ENCODE results near the gene BRD7. TPM values are rescaled to one million over a fixed set of nuclear protein-coding genes. Genes with fewer than 3 reads are reported as not detected.

Gene BRD7
- total and polyA plus RNA-seq, 10 of the 15 experiments (the other 5 are each of a cell fraction or from before 2014, with no cell fraction given) = 16.9 to 74.7 (median 52.0) TPM

GRCh38 chr16:50282010-50282538 is 86.7 kb downstream of the BRD7 start (continued):
- TF ChIP-seq CEBPZ (IDR thresholded peaks at IDR 0.05; ENCODE audit: low read depth, low read length) (no peak), RAD21 (IDR thresholded peaks at IDR 0.05; ENCODE audit: insufficient read depth, low read depth, low read length) (peak; percentile 28; the same call in 1 of the 2 replicates), YBX1 (IDR thresholded peaks at IDR 0.05) (no peak), HDAC2 (IDR thresholded peaks at IDR 0.05) (no peak), SUPT20H (IDR thresholded peaks at IDR 0.05; ENCODE audit: borderline replicate concordance, control insufficient read depth, low read depth, low read length) (no peak), E4F1 (IDR thresholded peaks at IDR 0.05; ENCODE audit: borderline replicate concordance, partially characterized antibody) (no peak), ZBTB11 (CRISPR knock-in tag; IDR thresholded peaks at IDR 0.05) (no peak), PKNOX1 (IDR thresholded peaks at IDR 0.05) (no peak), ZNF592 (IDR thresholded peaks at IDR 0.05) (no peak; the same call in 1 of the 2 replicates), ZBTB33 (IDR thresholded peaks at IDR 0.05) (no peak), LARP7 (IDR thresholded peaks at IDR 0.05) (peak; percentile 85), TCF7 (IDR thresholded peaks at IDR 0.05; ENCODE audit: borderline replicate concordance) (no peak)

Data from GM12878 (cell line).